Neural cell (in vitro differentiated cells): ENCODE data around the gene SUSD4. TPM values are rescaled to one million over a fixed set of nuclear protein-coding genes. Genes with fewer than 3 reads are reported as not detected.

Experiments
- H2AFZ ChIP-seq: fragments of 200-600, 300-800 bp; sonication (generic), shearing (Covaris generic); 2 replicates; pipeline ENCODE4 v1.6.0; 2014; ENCODE audit warnings: low read depth, mild to moderate bottlenecking, antibody characterized with exemption, low read length, moderate library complexity
- H3F3A ChIP-seq: fragments of 200-600 bp; shearing (Covaris generic); 2 replicates; pipeline ENCODE4 v1.6.1; 2016; ENCODE audit warnings: mild to moderate bottlenecking, moderate library complexity, mixed read lengths, antibody characterized with exemption, low read length; ENCODE audit not compliant: insufficient read depth, poor library complexity, severe bottlenecking
- H3K27ac ChIP-seq: fragments of 200-600, 300-800 bp; sonication (generic), shearing (Covaris generic); 2 replicates; pipeline ENCODE4 v1.5.1; 2014; ENCODE audit warnings: mild to moderate bottlenecking, low read length, moderate library complexity
- H3K27me3 ChIP-seq: fragments of 300-800, 200-600 bp; sonication (generic), shearing (Covaris generic); 2 replicates; pipeline ENCODE4 v1.6.0; 2014; ENCODE audit warnings: mild to moderate bottlenecking, low read depth, low read length, moderate library complexity; ENCODE audit not compliant: insufficient read depth
- H3K36me3 ChIP-seq: fragments of 300-800, 200-600 bp; sonication (generic), shearing (Covaris generic); 2 replicates; pipeline ENCODE4 v1.5.1; 2014; ENCODE audit warnings: mild to moderate bottlenecking, antibody characterized with exemption, low read length, moderate library complexity; ENCODE audit not compliant: insufficient read depth
- H3K4me2 ChIP-seq: fragments of 300-800, 200-600 bp; sonication (generic), shearing (Covaris generic); 2 replicates; pipeline ENCODE4 v1.6.0; 2014; ENCODE audit warnings: mild to moderate bottlenecking, low read length
- H3K4me3 ChIP-seq: fragments of 300-800, 200-600 bp; sonication (generic), shearing (Covaris generic); 2 replicates; pipeline ENCODE4 v1.5.1; 2014; ENCODE audit warnings: mild to moderate bottlenecking, low read length, moderate library complexity
- H3K79me2 ChIP-seq: fragments of 200-600 bp; shearing (Covaris generic); replicated peaks from 2 replicates; pipeline ENCODE4 v1.6.0; 2014; ENCODE audit warnings: mild to moderate bottlenecking, low read length, moderate library complexity; ENCODE audit not compliant: insufficient read depth
- H3K9ac ChIP-seq: fragments of 300-800, 200-600 bp; sonication (generic), shearing (Covaris generic); 2 replicates; pipeline ENCODE4 v1.6.1; 2016; ENCODE audit warnings: mild to moderate bottlenecking, low read length, mixed read lengths
- H3K9me2 ChIP-seq: fragments of 200-600 bp; shearing (Covaris generic); 2 replicates; pipeline ENCODE4 v1.6.1; 2016; ENCODE audit warnings: mild to moderate bottlenecking, low read length, mixed read lengths; ENCODE audit not compliant: insufficient read depth
- H3K9me3 ChIP-seq: fragments of 200-600, 300-800 bp; sonication (generic), shearing (Covaris generic); 2 replicates; pipeline ENCODE4 v1.6.1; 2016; ENCODE audit warnings: mild to moderate bottlenecking, mixed run types, low read length, moderate library complexity, mixed read lengths
- H4K20me1 ChIP-seq: fragments of 200-600 bp; shearing (Covaris generic); 2 replicates; pipeline ENCODE4 v1.6.1; 2016; ENCODE audit warnings: mild to moderate bottlenecking, mixed run types; ENCODE audit not compliant: insufficient read depth
- EZH2 ChIP-seq: fragments of 200-600, 300-800 bp; shearing (Covaris generic), sonication (generic); IDR thresholded peaks from 2 replicates; pipeline ENCODE4 v1.6.1; 2014; ENCODE audit warnings: antibody characterized with exemption, low read length, borderline replicate concordance, mild to moderate bottlenecking; ENCODE audit not compliant: insufficient read depth, poor library complexity, severe bottlenecking
- MXI1 ChIP-seq: fragments of 450-650 bp; conservative IDR thresholded peaks from 2 replicates; pipeline ENCODE4 v1.6.1; 2014; ENCODE audit warnings: antibody characterized with exemption, mild to moderate bottlenecking; ENCODE audit not compliant: poor library complexity, severe bottlenecking
- POLR2AphosphoS5 ChIP-seq: IDR thresholded peaks from 2 replicates; pipeline ENCODE4 v1.6.1; 2012
- SMC3 ChIP-seq: fragments of 450-650 bp; conservative IDR thresholded peaks from 2 replicates; pipeline ENCODE4 v1.6.1; 2014; ENCODE audit warnings: antibody characterized with exemption, mild to moderate bottlenecking, moderate library complexity; ENCODE audit not compliant: poor library complexity
- TAF1 ChIP-seq: IDR thresholded peaks from 2 replicates; pipeline ENCODE4 v1.6.1; 2012; ENCODE audit warnings: low read depth
- polyA plus RNA-seq: library from polyadenylated mRNA; depleted of rRNA; stranded (reverse); fragments of >200 nt; gene quantifications from 2 replicates; pipeline ENCODE4 v1.2.3, GENCODE V29; 2014
- TF ChIP-seq, protein P1 (sequence below): IDR thresholded peaks from 2 replicates; pipeline ENCODE4 v1.6.1; 2012; ENCODE audit warnings: borderline replicate concordance
- TF ChIP-seq, protein P2 (sequence below): fragments of 450-650 bp; IDR thresholded peaks from 2 replicates; pipeline ENCODE4 v1.5.1; 2014; ENCODE audit warnings: antibody characterized with exemption, mild to moderate bottlenecking, moderate library complexity; ENCODE audit not compliant: poor library complexity, severe bottlenecking

The SUSD4 gene
- polyA plus RNA-seq, 1 donor from 2014 or later: 31.5 TPM

DNA sequence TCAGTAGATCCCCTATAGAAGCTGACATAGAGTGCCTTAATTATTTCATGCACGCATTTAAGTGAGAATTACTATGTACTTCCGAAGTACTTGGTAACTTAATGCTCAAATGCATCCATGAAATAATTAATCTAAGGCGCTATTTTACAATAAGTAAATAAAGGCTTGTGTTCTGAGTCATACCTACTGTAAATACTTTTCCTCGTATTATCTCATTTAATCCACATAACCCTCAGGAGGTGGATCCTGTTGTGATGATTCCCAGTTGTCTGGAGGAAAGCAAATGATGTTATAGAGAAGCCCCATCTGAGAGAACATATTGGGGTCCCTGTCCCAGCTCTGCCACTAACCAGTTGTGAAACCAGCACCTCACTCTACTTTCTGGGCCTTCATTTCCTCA is 16.4 kb downstream of the SUSD4 start:
- H3K9ac ChIP-seq: no peak overlapping the region
- no peaks in the 10 kb centered on the region for H3K9me2 ChIP-seq
- no peak overlapping the region for H3K4me2 ChIP-seq
- H3K27ac ChIP-seq: no peak overlapping the region
- no peaks in the 10 kb centered on the region for H3K79me2 ChIP-seq
- H3K27me3 ChIP-seq: no peaks in the 10 kb centered on the region
- TF ChIP-seq MXI1: no peak
- TF ChIP-seq, protein P1, sequence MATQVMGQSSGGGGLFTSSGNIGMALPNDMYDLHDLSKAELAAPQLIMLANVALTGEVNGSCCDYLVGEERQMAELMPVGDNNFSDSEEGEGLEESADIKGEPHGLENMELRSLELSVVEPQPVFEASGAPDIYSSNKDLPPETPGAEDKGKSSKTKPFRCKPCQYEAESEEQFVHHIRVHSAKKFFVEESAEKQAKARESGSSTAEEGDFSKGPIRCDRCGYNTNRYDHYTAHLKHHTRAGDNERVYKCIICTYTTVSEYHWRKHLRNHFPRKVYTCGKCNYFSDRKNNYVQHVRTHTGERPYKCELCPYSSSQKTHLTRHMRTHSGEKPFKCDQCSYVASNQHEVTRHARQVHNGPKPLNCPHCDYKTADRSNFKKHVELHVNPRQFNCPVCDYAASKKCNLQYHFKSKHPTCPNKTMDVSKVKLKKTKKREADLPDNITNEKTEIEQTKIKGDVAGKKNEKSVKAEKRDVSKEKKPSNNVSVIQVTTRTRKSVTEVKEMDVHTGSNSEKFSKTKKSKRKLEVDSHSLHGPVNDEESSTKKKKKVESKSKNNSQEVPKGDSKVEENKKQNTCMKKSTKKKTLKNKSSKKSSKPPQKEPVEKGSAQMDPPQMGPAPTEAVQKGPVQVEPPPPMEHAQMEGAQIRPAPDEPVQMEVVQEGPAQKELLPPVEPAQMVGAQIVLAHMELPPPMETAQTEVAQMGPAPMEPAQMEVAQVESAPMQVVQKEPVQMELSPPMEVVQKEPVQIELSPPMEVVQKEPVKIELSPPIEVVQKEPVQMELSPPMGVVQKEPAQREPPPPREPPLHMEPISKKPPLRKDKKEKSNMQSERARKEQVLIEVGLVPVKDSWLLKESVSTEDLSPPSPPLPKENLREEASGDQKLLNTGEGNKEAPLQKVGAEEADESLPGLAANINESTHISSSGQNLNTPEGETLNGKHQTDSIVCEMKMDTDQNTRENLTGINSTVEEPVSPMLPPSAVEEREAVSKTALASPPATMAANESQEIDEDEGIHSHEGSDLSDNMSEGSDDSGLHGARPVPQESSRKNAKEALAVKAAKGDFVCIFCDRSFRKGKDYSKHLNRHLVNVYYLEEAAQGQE: no peak
- no peak overlapping the region for H3K4me3 ChIP-seq
- no peaks in the 10 kb centered on the region for H3F3A ChIP-seq
- no peak overlapping the region for H2AFZ ChIP-seq
- no peaks in the 10 kb centered on the region for H3K36me3 ChIP-seq
- no peaks in the 10 kb centered on the region for H3K9me3 ChIP-seq
- H4K20me1 ChIP-seq: no peaks in the 10 kb centered on the region

DNA sequence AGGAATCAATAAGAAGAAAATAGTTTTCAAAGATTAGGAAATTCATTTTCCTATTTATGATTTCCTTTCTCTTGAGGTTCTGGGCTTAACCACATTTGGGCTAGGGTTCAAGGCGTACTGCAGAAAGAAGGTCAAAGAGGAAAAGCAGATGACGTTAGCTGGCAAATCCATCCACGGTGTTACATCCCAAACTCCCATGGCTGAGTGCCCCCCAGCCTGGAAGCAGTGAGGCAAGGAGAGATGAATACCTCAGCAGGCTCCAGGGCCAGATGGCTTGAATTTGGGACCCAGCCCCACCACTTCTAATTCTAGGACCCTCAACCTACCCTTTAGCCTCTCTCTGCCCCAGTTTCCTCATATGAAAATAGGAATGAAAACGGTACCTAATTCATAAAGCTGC is 17.7 kb downstream of the SUSD4 start:
- Histone ChIP-seq H3K27ac (no peak overlapping the region), H3K4me2 (no peak overlapping the region), H2AFZ (no peak overlapping the region), H3K4me3 (no peak overlapping the region), H3K9me3 (no peaks in the 10 kb centered on the region), H3K36me3 (no peaks in the 10 kb centered on the region), H3K79me2 (no peaks in the 10 kb centered on the region), H3K9me2 (no peaks in the 10 kb centered on the region), H3K27me3 (no peaks in the 10 kb centered on the region), H3K9ac (no peak overlapping the region), H4K20me1 (no peaks in the 10 kb centered on the region), H3F3A (no peaks in the 10 kb centered on the region)
- no peak for TF ChIP-seq POLR2AphosphoS5
- TF ChIP-seq EZH2: no peak
- no peak for TF ChIP-seq MXI1
- TF ChIP-seq TAF1: no peak
- TF ChIP-seq, protein P2, sequence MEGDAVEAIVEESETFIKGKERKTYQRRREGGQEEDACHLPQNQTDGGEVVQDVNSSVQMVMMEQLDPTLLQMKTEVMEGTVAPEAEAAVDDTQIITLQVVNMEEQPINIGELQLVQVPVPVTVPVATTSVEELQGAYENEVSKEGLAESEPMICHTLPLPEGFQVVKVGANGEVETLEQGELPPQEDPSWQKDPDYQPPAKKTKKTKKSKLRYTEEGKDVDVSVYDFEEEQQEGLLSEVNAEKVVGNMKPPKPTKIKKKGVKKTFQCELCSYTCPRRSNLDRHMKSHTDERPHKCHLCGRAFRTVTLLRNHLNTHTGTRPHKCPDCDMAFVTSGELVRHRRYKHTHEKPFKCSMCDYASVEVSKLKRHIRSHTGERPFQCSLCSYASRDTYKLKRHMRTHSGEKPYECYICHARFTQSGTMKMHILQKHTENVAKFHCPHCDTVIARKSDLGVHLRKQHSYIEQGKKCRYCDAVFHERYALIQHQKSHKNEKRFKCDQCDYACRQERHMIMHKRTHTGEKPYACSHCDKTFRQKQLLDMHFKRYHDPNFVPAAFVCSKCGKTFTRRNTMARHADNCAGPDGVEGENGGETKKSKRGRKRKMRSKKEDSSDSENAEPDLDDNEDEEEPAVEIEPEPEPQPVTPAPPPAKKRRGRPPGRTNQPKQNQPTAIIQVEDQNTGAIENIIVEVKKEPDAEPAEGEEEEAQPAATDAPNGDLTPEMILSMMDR: no peak
- TF ChIP-seq, protein P1: no peak
- no peak for TF ChIP-seq SMC3
